A673 (cell line): ENCODE data around the gene HSF2BP. TPM values are rescaled to one million over a fixed set of nuclear protein-coding genes. Genes with fewer than 3 reads are reported as not detected.

ENCODE experiments used
- BruUV-seq: library from RNA; stranded (reverse); fragments of 400-500 nt; replicated peaks from 2 replicates; lab custom pipeline; 2021; lab: Mats Ljungman, UMichigan
- CTCF ChIA-PET: fragments of 300-600 bp; sonication (Branson Sonifier 250); formaldehyde crosslinking; loops from one replicate; lab custom pipeline; 2022; ENCODE audit warnings: antibody characterized with exemption; lab: Charles Lee
- POLR2A ChIA-PET: fragments of 300-600 bp; sonication (Branson Sonifier 250); formaldehyde crosslinking; loops from one replicate; lab custom pipeline; 2022; ENCODE audit warnings: antibody characterized with exemption; ENCODE audit not compliant: low non-redundant PET; lab: Charles Lee
- DNase-seq: peaks from one replicate; pipeline ENCODE4 v3.0.0-alpha.2; 2015; ENCODE audit warnings: low spot score
- H3K27ac ChIP-seq: fragments of 200-600 bp; sonication (generic); 2 replicates; pipeline ENCODE4 v1.5.1; 2016; ENCODE audit warnings: mixed run types, low read depth, mild to moderate bottlenecking, mixed read lengths, antibody characterized with exemption, low read length; ENCODE audit not compliant: poor library complexity, severe bottlenecking
- H3K27me3 ChIP-seq: fragments of 200-600 bp; sonication (generic); replicated peaks from 2 replicates; pipeline ENCODE4 v1.6.1; 2017; ENCODE audit warnings: mixed run types, low read depth, mild to moderate bottlenecking, mixed read lengths, antibody characterized with exemption, low read length; ENCODE audit not compliant: insufficient read depth, poor library complexity
- H3K36me3 ChIP-seq: fragments of 200-600 bp; sonication (generic); 2 replicates; pipeline ENCODE4 v1.6.1; 2016; ENCODE audit warnings: mixed run types, mild to moderate bottlenecking, mixed read lengths, antibody characterized with exemption, low read length; ENCODE audit not compliant: insufficient read depth, poor library complexity, severe bottlenecking
- H3K4me1 ChIP-seq: fragments of 200-600 bp; sonication (generic); 2 replicates; pipeline ENCODE4 v1.6.1; 2017; ENCODE audit warnings: mixed run types, mild to moderate bottlenecking, mixed read lengths, antibody characterized with exemption, low read length; ENCODE audit not compliant: insufficient read depth, poor library complexity, severe bottlenecking
- H3K4me3 ChIP-seq: fragments of 200-600 bp; sonication (generic); 2 replicates; pipeline ENCODE4 v1.5.1; 2016; ENCODE audit warnings: low read depth, mixed run types, mild to moderate bottlenecking, mixed read lengths, low read length; ENCODE audit not compliant: poor library complexity, severe bottlenecking
- H3K9me3 ChIP-seq: fragments of 200-600 bp; sonication (generic); 2 replicates; pipeline ENCODE4 v1.6.1; 2016; ENCODE audit warnings: mixed run types, low read depth, mild to moderate bottlenecking, mixed read lengths, antibody characterized with exemption, low read length; ENCODE audit not compliant: poor library complexity, severe bottlenecking
- CTCF ChIP-seq: fragments of 300-800, 200-600 bp; sonication (generic); conservative IDR thresholded peaks from 2 replicates; pipeline ENCODE4 v1.5.1; 2017; ENCODE audit warnings: low read depth, mild to moderate bottlenecking, antibody characterized with exemption, low read length, moderate library complexity, mixed read lengths
- EZH2 ChIP-seq: fragments of 200-600 bp; sonication (generic); IDR thresholded peaks from 2 replicates; pipeline ENCODE4 v1.6.1; 2017; ENCODE audit warnings: borderline replicate concordance, low read depth, mild to moderate bottlenecking, mixed read lengths, antibody characterized with exemption, low read length; ENCODE audit not compliant: poor library complexity, severe bottlenecking
- intact Hi-C: fragments of 100-400 bp; cut with micrococcal nuclease; formaldehyde crosslinking; loops from one replicate; pipeline ENCODE4 v1.10.0; 2022; ENCODE audit not compliant: unreplicated experiment
- total RNA-seq: library from RNA; stranded (reverse); gene quantifications from 2 replicates; pipeline ENCODE4 v1.2.3, GENCODE V29; 2021

Gene HSF2BP
- total RNA-seq, 1 experiment from 2014 or later: 2.4 TPM

- intact Hi-C loops: no loop called here
- POLR2A ChIA-PET: no interaction called here
- TF ChIP-seq EZH2 (no peak), CTCF (no peak)
- Histone ChIP-seq H3K27ac (peak overlapping the region; percentile 14), H3K9me3 (peaks cover 4% of the 10 kb centered on the region), H3K36me3 (no peaks in the 10 kb centered on the region), H3K4me3 (no peak overlapping the region), H3K4me1 (no peaks in the 10 kb centered on the region), H3K27me3 (no peaks in the 10 kb centered on the region)
- no TSS peak for BruUV-seq
- no peak for DNase-seq
- CTCF ChIA-PET: no interaction called here
Measured at GRCh38 chr21:43632373-43632905, 26.8 kb downstream of the HSF2BP start.

GRCh38 chr21:43631411-43632107 lies 27.7 kb downstream of the HSF2BP start:
- H3K27ac ChIP-seq: no peak overlapping the region
- no peaks in the 10 kb centered on the region for H3K4me1 ChIP-seq
- TF ChIP-seq EZH2: no peak
- no peak for TF ChIP-seq CTCF
- H3K9me3 ChIP-seq: peaks cover 4% of the 10 kb centered on the region
- DNase-seq: no peak
- no peaks in the 10 kb centered on the region for H3K36me3 ChIP-seq
- POLR2A ChIA-PET: no interaction called here
- H3K27me3 ChIP-seq: no peaks in the 10 kb centered on the region
- CTCF ChIA-PET: no interaction called here
- intact Hi-C loops: no loop called here
- no TSS peak for BruUV-seq
- H3K4me3 ChIP-seq: no peak overlapping the region

- CTCF ChIA-PET: no interaction called here
- POLR2A ChIA-PET: no interaction called here
- intact Hi-C loops: no loop called here
- DNase-seq: no peak
- no peaks in the 10 kb centered on the region for H3K36me3 ChIP-seq
- TF ChIP-seq CTCF: no peak
- TF ChIP-seq EZH2: no peak
- BruUV-seq: no TSS peak
- no peaks in the 10 kb centered on the region for H3K27me3 ChIP-seq
- H3K4me1 ChIP-seq: no peaks in the 10 kb centered on the region
- H3K27ac ChIP-seq: no peak overlapping the region
- H3K9me3 ChIP-seq: peaks cover 4% of the 10 kb centered on the region
- no peak overlapping the region for H3K4me3 ChIP-seq
Measured at GRCh38 chr21:43627527-43627926, 31.8 kb downstream of the HSF2BP start.
